OCI-LY1 (cell line): ENCODE measurements around the gene S100A12.

Experiments used
- H2AFZ ChIP-seq: fragments of 200-600 bp; sonication (generic), shearing (Covaris generic); 2 replicates; pipeline ENCODE4 v1.6.0; 2014; ENCODE audit warnings: antibody characterized with exemption, mild to moderate bottlenecking, low read length
- H3F3A ChIP-seq: fragments of 200-600 bp; sonication (generic), shearing (Covaris generic); 2 replicates; pipeline ENCODE4 v1.6.0; 2014; ENCODE audit warnings: mild to moderate bottlenecking, antibody characterized with exemption, low read length, moderate library complexity; ENCODE audit not compliant: insufficient read depth
- H3K27ac ChIP-seq: fragments of 200-600 bp; sonication (generic); 2 replicates; pipeline ENCODE4 v1.5.1; 2014; ENCODE audit warnings: low read length, mixed run types, mild to moderate bottlenecking, low read depth; ENCODE audit not compliant: poor library complexity, severe bottlenecking
- H3K27me3 ChIP-seq: fragments of 200-600 bp; sonication (generic); 2 replicates; pipeline ENCODE4 v1.6.0; 2014; ENCODE audit warnings: antibody characterized with exemption, mild to moderate bottlenecking, low read length, moderate library complexity; ENCODE audit not compliant: insufficient read depth
- H3K36me3 ChIP-seq: fragments of 200-600 bp; sonication (generic); 2 replicates; pipeline ENCODE4 v1.6.1; 2014; ENCODE audit warnings: mild to moderate bottlenecking, antibody characterized with exemption, low read length, moderate library complexity, mixed read lengths; ENCODE audit not compliant: insufficient read depth
- H3K4me1 ChIP-seq: fragments of 200-600 bp; sonication (generic); 2 replicates; pipeline ENCODE4 v1.5.1; 2014; ENCODE audit warnings: mild to moderate bottlenecking, low read length, moderate library complexity; ENCODE audit not compliant: insufficient read depth, severe bottlenecking
- H3K4me2 ChIP-seq: fragments of 200-600 bp; sonication (generic), shearing (Covaris generic); 2 replicates; pipeline ENCODE4 v1.6.1; 2014; ENCODE audit warnings: low read length
- H3K4me3 ChIP-seq: fragments of 200-600 bp; sonication (generic); 2 replicates; pipeline ENCODE4 v1.5.1; 2014; ENCODE audit warnings: low read length, low read depth, mild to moderate bottlenecking, mixed read lengths; ENCODE audit not compliant: poor library complexity, severe bottlenecking
- H3K79me2 ChIP-seq: fragments of 200-600 bp; shearing (Covaris generic); 2 replicates; pipeline ENCODE4 v1.6.1; 2016; ENCODE audit warnings: mixed run types, low read length, mixed read lengths; ENCODE audit not compliant: insufficient read depth
- H3K9ac ChIP-seq: fragments of 200-600 bp; sonication (generic), shearing (Covaris generic); 2 replicates; pipeline ENCODE4 v1.6.1; 2014; ENCODE audit warnings: mild to moderate bottlenecking, low read length, mixed read lengths
- H3K9me2 ChIP-seq: fragments of 200-600 bp; sonication (generic), shearing (Covaris generic); 2 replicates; pipeline ENCODE4 v1.6.1; 2014; ENCODE audit warnings: low read depth, mild to moderate bottlenecking, low read length, mixed read lengths
- H3K9me3 ChIP-seq: fragments of 200-600 bp; shearing (Covaris generic); 2 replicates; pipeline ENCODE4 v1.6.1; 2014; ENCODE audit warnings: low read length, mixed read lengths
- H4K20me1 ChIP-seq: fragments of 200-600 bp; sonication (generic), shearing (Covaris generic); 2 replicates; pipeline ENCODE4 v1.6.0; 2016; ENCODE audit warnings: mild to moderate bottlenecking, low read length; ENCODE audit not compliant: insufficient read depth
- CTCF ChIP-seq: fragments of 200-600 bp; sonication (generic), shearing (Covaris generic); IDR thresholded peaks from 2 replicates; pipeline ENCODE4 v1.5.1; 2017; ENCODE audit warnings: mild to moderate bottlenecking, antibody characterized with exemption, low read length, moderate library complexity, mixed read lengths
- EZH2 ChIP-seq: fragments of 200-600 bp; sonication (generic), shearing (Covaris generic); IDR thresholded peaks from 2 replicates; pipeline ENCODE4 v1.8.0; 2017; ENCODE audit warnings: borderline replicate concordance, mixed run types, mild to moderate bottlenecking, antibody characterized with exemption, low read length, moderate library complexity, mixed read lengths

Gene S100A12

GRCh38 chr1:153367090-153367489 lies 8.3 kb downstream of the S100A12 start:
- Histone ChIP-seq H3K4me1 (no peaks in the 10 kb centered on the region), H2AFZ (no peak overlapping the region), H4K20me1 (no peaks in the 10 kb centered on the region), H3K4me3 (no peak overlapping the region), H3K9me2 (no peaks in the 10 kb centered on the region), H3K9ac (no peak overlapping the region), H3F3A (no peaks in the 10 kb centered on the region), H3K36me3 (no peaks in the 10 kb centered on the region), H3K27me3 (no peaks in the 10 kb centered on the region), H3K79me2 (no peaks in the 10 kb centered on the region), H3K4me2 (no peak overlapping the region), H3K27ac (no peak overlapping the region), H3K9me3 (no peaks in the 10 kb centered on the region)
- no peak for TF ChIP-seq EZH2
- no peak for TF ChIP-seq CTCF

- H3K36me3 ChIP-seq = no peaks in the 10 kb centered on the region
- H3F3A ChIP-seq = no peaks in the 10 kb centered on the region
- no peaks in the 10 kb centered on the region for H3K9me2 ChIP-seq
- no peak overlapping the region for H3K4me2 ChIP-seq
- no peaks in the 10 kb centered on the region for H4K20me1 ChIP-seq
- no peaks in the 10 kb centered on the region for H3K27me3 ChIP-seq
- no peak overlapping the region for H2AFZ ChIP-seq
- TF ChIP-seq EZH2 (no peak), CTCF (no peak)
- no peak overlapping the region for H3K27ac ChIP-seq
- H3K9me3 ChIP-seq = no peaks in the 10 kb centered on the region
- no peaks in the 10 kb centered on the region for H3K79me2 ChIP-seq
- no peak overlapping the region for H3K9ac ChIP-seq
- H3K4me3 ChIP-seq = no peak overlapping the region
- no peaks in the 10 kb centered on the region for H3K4me1 ChIP-seq
Measured at GRCh38 chr1:153366261-153366660, 9.2 kb downstream of the S100A12 start.

GRCh38 chr1:153365696-153366095 lies 9.7 kb downstream of the S100A12 start:
- H3K36me3 ChIP-seq = no peaks in the 10 kb centered on the region
- H3K9me3 ChIP-seq = no peaks in the 10 kb centered on the region
- H3K27ac ChIP-seq = no peak overlapping the region
- H3F3A ChIP-seq = no peaks in the 10 kb centered on the region
- no peak overlapping the region for H3K4me3 ChIP-seq
- H4K20me1 ChIP-seq = no peaks in the 10 kb centered on the region
- H3K9me2 ChIP-seq = no peaks in the 10 kb centered on the region
- TF ChIP-seq CTCF = no peak
- no peak for TF ChIP-seq EZH2
- H3K27me3 ChIP-seq = no peaks in the 10 kb centered on the region
- H3K79me2 ChIP-seq = no peaks in the 10 kb centered on the region
- H3K9ac ChIP-seq = no peak overlapping the region
- H2AFZ ChIP-seq = no peak overlapping the region
- H3K4me2 ChIP-seq = no peak overlapping the region
- H3K4me1 ChIP-seq = no peaks in the 10 kb centered on the region
